H1 (cell line): ENCODE measurements around the gene EPHA2. TPM values are rescaled to one million over a fixed set of nuclear protein-coding genes. Genes with fewer than 3 reads are reported as not detected.

Experiments
- CTCF ChIA-PET: fragments of 300-600 bp; sonication (Branson Sonifier 250); formaldehyde crosslinking; loops from one replicate; lab custom pipeline; 2021; ENCODE audit not compliant: partially characterized antibody; lab: Charles Lee
- POLR2A ChIA-PET: fragments of 300-600 bp; sonication (Branson Sonifier 250); formaldehyde crosslinking; loops from one replicate; lab custom pipeline; 2021; ENCODE audit warnings: inconsistent platforms; ENCODE audit not compliant: partially characterized antibody; lab: Charles Lee
- DNase-seq, 2 experiments: peaks; one replicate each; pipeline versions ENCODE4 v3.0.0 to v3.0.0-alpha.2; 2010 to 2022; ENCODE audit warnings: low spot score in 2 of 2, low read depth in 1 of 2, mixed read lengths in 1 of 2
- FAIRE-seq: peaks from 2 replicates; lab custom pipeline; 2011; peaks lifted over from hg19 to GRCh38; lab: Jason Lieb, UNC
- H2AFZ ChIP-seq: 2 replicates; pipeline ENCODE4 v1.8.1; 2012; ENCODE audit warnings: low read length, inconsistent platforms
- H2AK5ac ChIP-seq: 2 replicates; pipeline ENCODE4 v1.6.1; 2013; ENCODE audit warnings: low read depth, low read length
- H2BK120ac ChIP-seq: replicated peaks from 2 replicates; pipeline ENCODE3; 2013; ENCODE audit warnings: low read depth, low read length, inconsistent platforms
- H2BK12ac ChIP-seq: 2 replicates; pipeline ENCODE4 v1.6.1; 2013; ENCODE audit warnings: low read depth, low read length
- H2BK15ac ChIP-seq: 2 replicates; pipeline ENCODE4 v1.6.1; 2013; ENCODE audit warnings: low read length
- H2BK20ac ChIP-seq: 2 replicates; pipeline ENCODE4 v1.6.1; 2013; ENCODE audit warnings: low read length
- H2BK5ac ChIP-seq: 2 replicates; pipeline ENCODE4 v1.6.1; 2013; ENCODE audit warnings: low read depth, low read length
- H3K14ac ChIP-seq: 2 replicates; pipeline ENCODE4 v1.6.1; 2013; ENCODE audit warnings: inconsistent platforms; ENCODE audit not compliant: insufficient read length
- H3K18ac ChIP-seq: 2 replicates; pipeline ENCODE4 v1.6.1; 2013; ENCODE audit warnings: low read length; ENCODE audit errors: extremely low read depth
- H3K23ac ChIP-seq: 2 replicates; pipeline ENCODE4 v1.6.1; 2013; ENCODE audit warnings: inconsistent platforms; ENCODE audit not compliant: insufficient read length
- H3K23me2 ChIP-seq: 2 replicates; pipeline ENCODE4 v1.6.1; 2013; ENCODE audit warnings: low read depth, low read length
- H3K27ac ChIP-seq: 2 replicates; pipeline ENCODE4 v1.6.1; 2011; ENCODE audit warnings: low read depth, low read length, inconsistent platforms
- H3K27me3 ChIP-seq, 4 experiments: replicated peaks in 1 of 4; 1 replicate in 1 of 4; 2 replicates in 3 of 4; pipeline versions ENCODE4 v1.6.1 to v1.8.1; 2011 to 2013; ENCODE audit warnings: low read length in 3 of 4, mild to moderate bottlenecking in 3 of 4, inconsistent platforms in 2 of 4, mixed read lengths in 2 of 4, moderate library complexity in 1 of 4; ENCODE audit not compliant: control insufficient read depth in 3 of 4, insufficient read depth in 3 of 4; ENCODE audit errors: extremely low read depth in 1 of 4
- H3K36me3 ChIP-seq, 4 experiments: 2 replicates each; pipeline versions ENCODE4 v1.6.1 to v1.8.1; 2011 to 2013; ENCODE audit warnings: mild to moderate bottlenecking in 4 of 4, low read length in 3 of 4, moderate library complexity in 2 of 4, control low read depth in 1 of 4, inconsistent platforms in 1 of 4; ENCODE audit not compliant: insufficient read depth in 4 of 4, control insufficient read depth in 2 of 4
- H3K4ac ChIP-seq: replicated peaks from 2 replicates; pipeline ENCODE3; 2013; ENCODE audit warnings: low read length, low read depth, mixed read lengths, inconsistent platforms; ENCODE audit not compliant: insufficient read length
- H3K4me1 ChIP-seq, 4 experiments: replicated peaks in 1 of 4; 1 replicate in 1 of 4; 2 replicates in 3 of 4; pipeline versions ENCODE4 v1.6.1 to v1.8.1; 2011 to 2013; ENCODE audit warnings: low read length in 3 of 4, inconsistent platforms in 2 of 4, mixed read lengths in 1 of 4; ENCODE audit not compliant: insufficient read depth in 4 of 4, control insufficient read depth in 3 of 4
- H3K4me2 ChIP-seq, 2 experiments: 2 replicates each; pipeline versions ENCODE4 v1.6.1 to v1.8.1; 2011 to 2013; ENCODE audit warnings: low read depth in 2 of 2, low read length in 2 of 2, control low read depth in 1 of 2, inconsistent platforms in 1 of 2, mild to moderate bottlenecking in 1 of 2; ENCODE audit not compliant: insufficient read depth in 1 of 2
- H3K4me3 ChIP-seq, 4 experiments: fragments of 200-600, 300-600 bp in 1 of 4; sonication (generic), shearing (Covaris generic), sonication (Bioruptor Twin) in 1 of 4; 2 replicates each; pipeline versions ENCODE4 v1.5.1 to v1.8.1; 2011 to 2016; ENCODE audit warnings: low read length in 4 of 4, low read depth in 3 of 4, control low read depth in 2 of 4, inconsistent platforms in 2 of 4, mild to moderate bottlenecking in 2 of 4, mixed read lengths in 1 of 4, moderate library complexity in 1 of 4; ENCODE audit not compliant: insufficient read depth in 2 of 4; ENCODE audit errors: extremely low read depth in 1 of 4
- H3K56ac ChIP-seq: replicated peaks from 2 replicates; pipeline ENCODE3; 2013; ENCODE audit warnings: low read depth, mild to moderate bottlenecking, mixed read lengths, low read length, inconsistent platforms; ENCODE audit not compliant: insufficient read length
- H3K79me1 ChIP-seq: 2 replicates; pipeline ENCODE4 v1.6.1; 2013; ENCODE audit warnings: low read depth, low read length, control low read depth
- H3K79me2 ChIP-seq, 2 experiments: 2 replicates each; pipeline versions ENCODE4 v1.6.1 to v1.8.1; 2012 to 2013; ENCODE audit warnings: low read length in 2 of 2, mild to moderate bottlenecking in 2 of 2, inconsistent platforms in 1 of 2; ENCODE audit not compliant: insufficient read depth in 2 of 2, control insufficient read depth in 1 of 2
- H3K9ac ChIP-seq, 4 experiments: replicated peaks in 1 of 4; 1 replicate in 1 of 4; 2 replicates in 3 of 4; pipeline versions ENCODE4 v1.6.1 to v1.8.1; 2011 to 2013; ENCODE audit warnings: low read depth in 3 of 4, low read length in 3 of 4, control low read depth in 2 of 4, mild to moderate bottlenecking in 2 of 4, moderate library complexity in 2 of 4, inconsistent platforms in 1 of 4; ENCODE audit errors: extremely low read depth in 1 of 4
- H3K9me3 ChIP-seq, 2 experiments: 2 replicates each; pipeline versions ENCODE4 v1.6.1 to v1.8.1; 2012 to 2013; ENCODE audit warnings: mild to moderate bottlenecking in 2 of 2, moderate library complexity in 2 of 2, control low read depth in 1 of 2, inconsistent platforms in 1 of 2, low read depth in 1 of 2, low read length in 1 of 2, mixed read lengths in 1 of 2; ENCODE audit not compliant: insufficient read depth in 2 of 2
- H4K20me1 ChIP-seq, 2 experiments: replicated peaks in 1 of 2; 2 replicates each; pipeline versions ENCODE3 to v1.8.1; 2011 to 2013; ENCODE audit warnings: inconsistent platforms in 2 of 2, low read length in 2 of 2, mild to moderate bottlenecking in 1 of 2; ENCODE audit not compliant: insufficient read depth in 2 of 2, control insufficient read depth in 1 of 2
- H4K5ac ChIP-seq: 2 replicates; pipeline ENCODE4 v1.6.1; 2013; ENCODE audit warnings: low read length, low read depth, mixed read lengths, inconsistent platforms; ENCODE audit not compliant: insufficient read length
- H4K8ac ChIP-seq: 2 replicates; pipeline ENCODE4 v1.8.0; 2013; ENCODE audit warnings: mild to moderate bottlenecking, moderate library complexity, low read length, inconsistent platforms; ENCODE audit not compliant: insufficient read depth; ENCODE audit errors: extremely low read depth
- H4K91ac ChIP-seq: replicated peaks from 2 replicates; pipeline ENCODE3; 2013; ENCODE audit warnings: low read length, mixed read lengths, inconsistent platforms; ENCODE audit not compliant: insufficient read length
- ATF3 ChIP-seq: IDR thresholded peaks from 2 replicates; pipeline ENCODE4 v1.6.1; 2011; ENCODE audit warnings: low read depth, mild to moderate bottlenecking, low read length; ENCODE audit not compliant: insufficient read depth
- CREB1 ChIP-seq: IDR thresholded peaks from 2 replicates; pipeline ENCODE4 v1.6.1; 2012; ENCODE audit warnings: inconsistent platforms
- FOSL1 ChIP-seq: IDR thresholded peaks from 2 replicates; pipeline ENCODE4 v1.6.1; 2011; ENCODE audit warnings: mild to moderate bottlenecking, low read depth, low read length, moderate library complexity; ENCODE audit not compliant: insufficient read depth
- JUND ChIP-seq: IDR thresholded peaks from 2 replicates; pipeline ENCODE4 v1.6.1; 2011; ENCODE audit warnings: mild to moderate bottlenecking, improper control_type of control experiment, low read length
- MAFK ChIP-seq: IDR thresholded peaks from 2 replicates; pipeline ENCODE4 v1.6.1; 2012; ENCODE audit warnings: low read depth, mild to moderate bottlenecking, improper control_type of control experiment, low read length
- MAX ChIP-seq: IDR thresholded peaks from 2 replicates; pipeline ENCODE4 v1.6.1; 2012; ENCODE audit warnings: inconsistent platforms
- NANOG ChIP-seq: IDR thresholded peaks from 2 replicates; pipeline ENCODE4 v1.6.1; 2011; ENCODE audit warnings: low read length, low read depth, mild to moderate bottlenecking, inconsistent platforms; ENCODE audit not compliant: insufficient read depth, poor library complexity, severe bottlenecking
- POLR2A ChIP-seq, 2 experiments: IDR thresholded peaks; 1 replicate in 1 of 2; 2 replicates in 1 of 2; pipeline ENCODE4 v1.6.1; 2011; ENCODE audit warnings: low read depth in 2 of 2, low read length in 2 of 2, mild to moderate bottlenecking in 2 of 2; ENCODE audit errors: control extremely low read depth in 1 of 2
- POLR2AphosphoS5 ChIP-seq: IDR thresholded peaks from 2 replicates; pipeline ENCODE4 v1.6.1; 2011; ENCODE audit warnings: low read depth, low read length
- SIRT6 ChIP-seq: IDR thresholded peaks from one replicate; pipeline ENCODE4 v1.7.1; 2012; ENCODE audit warnings: low read length, inconsistent platforms
- SP2 ChIP-seq: IDR thresholded peaks from 2 replicates; pipeline ENCODE4 v1.6.1; 2012; ENCODE audit warnings: mild to moderate bottlenecking, low read length, inconsistent platforms
- TBP ChIP-seq: IDR thresholded peaks from 2 replicates; pipeline ENCODE4 v1.6.1; 2011; ENCODE audit warnings: low read depth, low read length, improper control_type of control experiment
- TCF12 ChIP-seq: IDR thresholded peaks from 2 replicates; pipeline ENCODE4 v1.6.1; 2011; ENCODE audit warnings: low read depth, mild to moderate bottlenecking, low read length
- USF2 ChIP-seq: IDR thresholded peaks from 2 replicates; pipeline ENCODE4 v1.6.1; 2011; ENCODE audit warnings: low read length, improper control_type of control experiment
- WGBS, 2 experiments: shearing (Covaris generic) in 1 of 2; methylation state at CpG; one replicate each; pipeline versions ENCODE4 v1.1.6 to v1.1.7; 2013 to 2015; ENCODE audit warnings: low lambda C conversion rate in 2 of 2, mixed read lengths in 2 of 2, inconsistent platforms in 1 of 2, low coverage in 1 of 2, missing lambda C conversion rate in 1 of 2; ENCODE audit not compliant: insufficient replicate concordance in 2 of 2, insufficient coverage in 1 of 2, insufficient read length in 1 of 2; ENCODE audit errors: extremely low coverage in 1 of 2, missing lambda C conversion rate in 1 of 2; 5-methylcytosine and 5-hydroxymethylcytosine counted together
- polyA plus RNA-seq, 7 experiments: library from polyadenylated mRNA; depleted of rRNA in 3 of 7; stranded (reverse) in 5 of 7; unstranded in 2 of 7; fragments of >200 nt in 5 of 7; fragments of 200-250 nt in 2 of 7; gene quantifications; 1 replicate in 5 of 7; 2 replicates in 1 of 7; 4 replicates in 1 of 7; pipeline versions ENCODE4 v1.2.1 to v1.2.3, GENCODE V29; 2011 to 2013; ENCODE audit warnings: missing spikeins in 2 of 7, mixed read lengths in 2 of 7
- total RNA-seq: library from RNA; stranded (reverse); fragmentation: NEBNext Ultra II Directional; extraction: Animal tissue kit (Norgen Biotek cat#: 25700); gene quantifications from 2 replicates; pipeline ENCODE4 v1.2.1, GENCODE V29; 2021

EPHA2 gene
- total and polyA plus RNA-seq, 2 of the 8 experiments (the other 6 are each of a cell fraction or from before 2014, with no cell fraction given): 26.8 to 33.6 TPM

GRCh38 chr1:16095447-16095846, 60.4 kb downstream of the EPHA2 start:
- Histone ChIP-seq H2BK20ac (no peak overlapping the region), H3K79me2 (no peaks in the 10 kb centered on the region), H3K4me1 (peaks cover 0 to 4% (median 0%) of the 10 kb centered on the region in 4 experiments; a peak in 2 of 7 replicates), H3K27me3 (peaks cover 0 to 2% (median 0%) of the 10 kb centered on the region in 4 experiments; a peak in 1 of 7 replicates), H3K56ac (no peak overlapping the region), H3K23ac (no peak overlapping the region), H3K36me3 (no peaks in the 10 kb centered on the region), H2AFZ (no peak overlapping the region), H2BK5ac (no peak overlapping the region), H3K4me3 (no peak overlapping the region), H4K91ac (no peak overlapping the region), H4K5ac (no peak overlapping the region), H3K14ac (no peak overlapping the region), H2BK120ac (no peak overlapping the region), H3K79me1 (no peaks in the 10 kb centered on the region), H3K4me2 (no peak overlapping the region), H4K8ac (no peak overlapping the region), H2BK12ac (no peak overlapping the region), H4K20me1 (no peaks in the 10 kb centered on the region), H3K4ac (no peak overlapping the region), H3K18ac (no peak overlapping the region), H3K23me2 (peaks cover 5% of the 10 kb centered on the region; the same call in 1 of the 2 replicates), H2AK5ac (no peak overlapping the region), H3K9me3 (no peaks in the 10 kb centered on the region), H3K9ac (no peak overlapping the region), H3K27ac (no peak overlapping the region), H2BK15ac (no peak overlapping the region)
- ChIA-PET POLR2A (no interaction called here), CTCF (interaction anchor here (0.9 to 1.2 kb wide), 2 partner anchors 14 to 24 kb away, joined by 3 read pairs; no protein-coding TSS in a partner anchor)
- WGBS, 2 experiments: 94% methylated on average over 9 of the region's 9 CpGs; no CpG with 5 or more reads in 1 of the 2 experiments
- TF ChIP-seq NANOG (no peak), MAX (no peak), POLR2A (IDR thresholded peaks at IDR 0.05; ENCODE audit: control extremely low read depth in 1 of 2, low read depth in 2 of 2, low read length in 2 of 2) (no peak), USF2 (no peak), ATF3 (no peak), TCF12 (no peak), TBP (no peak), SIRT6 (no peak), CREB1 (no peak), JUND (no peak), MAFK (no peak), POLR2AphosphoS5 (no peak), FOSL1 (no peak), SP2 (no peak)
- FAIRE-seq (no peak), DNase-seq (no peak)
